HG03565 (cell line): ENCODE measurements around the gene HOXD10.

Experiments used
- ATAC-seq: cut with Tn5 transposase; IDR thresholded peaks from one replicate; pipeline ENCODE4 v1.9.1; 2021; ENCODE audit warnings: mild to moderate bottlenecking, moderate library complexity; ENCODE audit not compliant: unreplicated experiment

The HOXD10 gene

DNA sequence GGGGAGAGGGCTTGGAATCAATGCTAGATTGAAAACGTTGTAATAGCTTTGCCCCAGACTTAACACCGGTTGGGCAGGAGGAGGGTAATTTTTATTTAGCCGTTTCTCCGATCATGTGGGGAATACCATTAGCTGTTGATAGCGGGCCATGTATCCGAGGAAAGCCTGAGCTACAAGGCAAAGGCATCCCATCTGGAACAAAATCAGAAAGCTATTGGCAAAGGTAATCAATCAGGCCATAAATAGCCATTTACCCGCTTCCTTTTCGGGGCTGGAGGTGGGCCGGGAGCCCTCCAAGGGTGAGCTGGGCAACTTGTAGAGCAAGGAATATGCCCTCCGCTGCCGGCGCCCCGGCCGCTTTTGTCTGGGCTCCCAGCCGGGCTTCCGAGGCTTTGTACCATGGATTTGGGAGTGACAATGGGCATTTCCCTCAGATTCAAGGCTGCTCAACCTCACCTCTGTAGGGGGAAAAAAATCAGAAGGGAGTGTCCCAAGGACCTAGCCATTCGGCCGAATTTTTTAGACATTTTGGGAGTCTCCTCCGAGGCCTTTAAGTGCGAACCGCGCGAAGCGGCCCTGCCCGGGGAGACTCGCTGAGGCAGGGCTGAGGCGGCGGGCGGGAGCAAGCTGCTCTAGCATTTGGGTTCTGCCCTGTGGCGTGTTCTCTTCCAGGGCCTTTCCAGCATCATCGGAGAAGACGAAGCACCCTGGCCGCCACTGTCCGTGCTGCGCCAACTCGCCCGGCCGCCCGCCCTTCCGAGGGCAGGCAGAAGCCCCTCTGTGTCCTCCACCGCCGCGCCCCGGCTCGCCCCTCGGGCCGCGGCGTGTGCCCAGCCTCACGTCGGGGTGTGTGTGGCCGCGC lies 4.8 kb downstream of the HOXD10 start:
- ATAC-seq = no peak

DNA sequence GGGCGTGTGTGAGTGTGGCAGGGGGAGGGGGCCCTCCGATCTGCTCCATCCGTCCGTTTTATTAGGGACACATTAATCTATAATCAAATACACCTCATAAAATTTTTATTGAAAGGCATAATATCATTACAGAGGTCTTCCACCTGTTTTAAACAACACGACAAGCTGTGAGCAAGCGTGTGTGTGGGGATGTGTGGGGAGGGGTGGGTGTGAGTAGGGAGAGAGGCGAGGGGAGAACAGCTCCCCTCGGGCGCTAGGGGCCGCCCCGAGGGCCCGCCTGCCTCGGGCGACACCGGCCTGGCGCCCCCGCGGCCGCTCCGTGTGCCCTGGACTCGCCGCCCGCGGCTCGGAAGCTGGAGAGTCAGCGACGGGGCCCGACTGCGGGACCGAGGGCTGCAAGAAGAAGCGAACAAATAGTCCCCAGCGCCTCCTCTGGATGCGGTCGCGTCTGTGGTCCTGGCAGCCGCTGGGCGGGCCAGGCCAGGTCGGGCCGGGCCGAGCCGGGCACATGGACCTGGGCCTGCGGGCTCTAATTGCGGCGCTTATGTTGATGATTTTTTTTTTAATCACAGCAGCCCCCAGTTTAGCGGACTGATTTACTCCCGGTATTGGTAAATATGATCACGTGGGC lies 5.6 kb downstream of the HOXD10 start:
- no peak for ATAC-seq

DNA sequence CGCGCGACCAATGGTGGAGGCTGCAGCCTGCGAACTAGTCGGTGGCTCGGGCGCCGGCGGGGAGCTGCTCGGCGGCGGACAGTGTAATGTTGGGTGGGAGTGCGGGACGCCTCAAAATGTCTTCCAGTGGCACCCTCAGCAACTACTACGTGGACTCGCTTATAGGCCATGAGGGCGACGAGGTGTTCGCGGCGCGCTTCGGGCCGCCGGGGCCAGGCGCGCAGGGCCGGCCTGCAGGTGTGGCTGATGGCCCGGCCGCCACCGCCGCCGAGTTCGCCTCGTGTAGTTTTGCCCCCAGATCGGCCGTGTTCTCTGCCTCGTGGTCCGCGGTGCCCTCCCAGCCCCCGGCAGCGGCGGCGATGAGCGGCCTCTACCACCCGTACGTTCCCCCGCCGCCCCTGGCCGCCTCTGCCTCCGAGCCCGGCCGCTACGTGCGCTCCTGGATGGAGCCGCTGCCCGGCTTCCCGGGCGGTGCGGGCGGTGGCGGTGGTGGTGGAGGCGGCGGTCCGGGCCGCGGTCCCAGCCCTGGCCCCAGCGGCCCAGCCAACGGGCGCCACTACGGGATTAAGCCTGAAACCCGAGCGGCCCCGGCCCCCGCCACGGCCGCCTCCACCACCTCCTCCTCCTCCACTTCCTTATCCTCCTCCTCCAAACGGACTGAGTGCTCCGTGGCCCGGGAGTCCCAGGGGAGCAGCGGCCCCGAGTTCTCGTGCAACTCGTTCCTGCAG lies 6.3 kb downstream of the HOXD10 start, which contains the start of gene HOXD9:
Gene HOXD9, plus strand, starts transcription at position 37 of the 728 bp plus-strand sequence. Its CDS starts 50 bp downstream, at position 87.
- ATAC-seq = no peak

DNA sequence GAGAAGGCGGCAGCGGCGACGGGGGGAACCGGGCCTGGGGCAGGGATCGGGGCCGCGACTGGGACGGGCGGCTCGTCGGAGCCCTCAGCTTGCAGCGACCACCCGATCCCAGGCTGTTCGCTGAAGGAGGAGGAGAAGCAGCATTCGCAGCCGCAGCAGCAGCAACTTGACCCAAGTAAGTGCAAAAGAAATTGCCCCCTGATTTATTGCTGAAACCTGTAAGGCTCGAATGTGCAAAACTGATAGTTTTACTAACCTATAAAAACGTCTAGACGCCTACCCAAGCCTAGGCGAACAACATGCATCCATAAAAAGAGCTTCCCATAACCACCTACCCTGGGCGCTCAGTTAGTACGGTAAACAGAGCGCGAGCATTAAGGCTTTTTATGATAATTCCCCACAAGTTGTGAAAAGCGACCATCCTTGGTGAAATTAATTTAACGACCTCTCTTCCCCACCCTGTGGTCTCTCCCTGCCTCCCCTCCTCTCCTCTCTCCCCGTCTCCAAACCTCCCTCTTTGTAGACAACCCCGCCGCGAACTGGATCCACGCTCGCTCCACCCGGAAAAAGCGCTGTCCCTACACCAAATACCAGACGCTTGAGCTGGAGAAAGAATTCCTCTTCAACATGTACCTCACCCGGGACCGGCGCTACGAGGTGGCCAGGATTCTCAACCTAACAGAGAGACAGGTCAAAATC lies 7.0 kb downstream of the HOXD10 start:
- ATAC-seq = no peak

DNA sequence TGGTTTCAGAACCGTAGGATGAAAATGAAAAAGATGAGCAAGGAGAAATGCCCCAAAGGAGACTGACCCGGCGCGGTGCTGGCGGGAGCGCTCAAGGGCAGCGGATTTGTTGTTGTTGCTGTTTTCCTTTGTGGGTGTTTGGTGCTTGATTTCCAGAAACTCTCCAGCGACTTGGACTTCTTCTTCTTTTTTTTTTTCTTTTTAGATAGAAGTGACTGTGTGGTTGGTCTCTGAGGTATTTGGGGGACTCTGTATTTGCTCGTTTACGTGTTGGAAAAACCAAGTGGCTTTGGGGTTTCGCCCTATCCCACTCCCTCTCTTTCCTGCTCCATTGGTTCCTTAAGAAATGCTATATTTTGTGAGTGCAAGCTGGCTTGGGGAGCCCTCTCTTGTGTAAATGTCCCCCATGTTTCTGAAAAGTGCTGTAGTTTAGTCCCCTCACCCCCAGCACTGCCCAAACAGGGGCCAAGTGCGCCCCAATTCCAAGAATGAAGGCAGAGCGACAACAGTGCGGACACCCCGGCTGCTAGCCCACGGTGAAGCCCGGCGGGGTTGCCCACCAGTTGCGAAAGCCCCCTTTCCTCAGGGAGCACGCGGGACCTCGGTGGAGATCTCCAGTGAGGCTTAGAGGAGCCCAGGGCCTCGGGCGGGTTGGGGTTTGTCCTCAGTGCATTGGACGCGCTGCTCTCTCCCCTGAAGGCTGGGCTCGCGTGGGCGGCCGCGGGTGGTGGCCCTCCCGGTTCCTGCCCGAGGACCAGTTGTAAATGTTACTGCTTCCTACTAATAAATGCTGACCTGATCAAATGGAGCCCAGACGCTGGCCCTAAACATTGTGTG lies 7.8 kb downstream of the HOXD10 start:
- ATAC-seq = no peak

DNA sequence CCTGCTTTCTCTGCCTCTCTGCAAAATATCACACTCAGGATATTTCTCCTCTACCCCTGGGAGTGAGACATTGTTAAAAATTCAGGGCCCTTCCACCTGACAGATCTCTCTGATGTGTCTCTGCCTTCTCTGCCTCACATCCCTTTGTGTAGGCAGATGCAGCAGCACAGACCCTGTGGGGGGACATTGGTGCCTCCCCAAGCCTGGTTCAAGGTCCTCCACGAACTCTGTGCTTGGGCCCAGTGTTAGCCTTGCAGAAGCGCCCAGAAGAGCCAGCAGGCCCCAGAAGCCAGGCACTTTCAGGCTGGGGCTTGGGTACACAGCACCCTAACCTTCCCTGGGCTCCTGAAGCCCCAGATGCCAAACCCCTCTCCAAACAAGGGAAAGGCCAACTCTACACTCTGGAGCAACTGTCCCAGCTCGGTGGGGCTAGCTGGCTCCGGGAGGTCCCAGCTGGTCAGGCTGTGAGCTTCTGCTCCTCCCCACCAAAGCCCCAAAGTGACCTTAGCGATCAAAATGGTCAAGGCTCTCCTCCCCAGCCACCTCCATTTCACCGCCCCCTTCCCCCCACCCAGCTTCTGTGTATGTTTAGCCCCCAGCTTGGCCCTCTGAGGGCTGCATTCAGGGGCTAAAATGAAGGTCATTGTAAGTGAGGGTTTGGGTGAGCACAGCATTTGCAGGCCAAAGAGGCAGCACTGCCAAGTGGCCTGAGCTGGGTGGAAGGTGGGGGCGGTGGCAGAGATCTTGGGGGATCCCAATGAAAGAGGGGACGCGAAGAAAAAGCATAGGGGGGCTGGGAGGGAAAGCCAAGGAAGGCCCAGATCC lies 8.6 kb downstream of the HOXD10 start:
- no peak for ATAC-seq

DNA sequence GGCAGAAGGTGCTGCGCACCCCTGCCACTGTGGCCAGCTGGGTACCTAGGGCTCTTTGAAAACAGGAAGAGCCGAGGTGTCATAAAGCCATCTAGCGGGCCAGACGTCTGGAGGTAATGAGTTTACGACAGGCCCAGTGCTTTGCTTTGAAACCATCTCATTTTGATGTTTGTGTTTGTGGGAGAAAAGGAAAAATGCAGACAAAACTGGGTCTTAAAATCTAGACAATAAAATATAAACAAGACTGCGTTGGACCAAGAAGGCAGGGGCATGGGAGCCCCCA lies 9.1 kb downstream of the HOXD10 start:
- ATAC-seq = no peak

DNA sequence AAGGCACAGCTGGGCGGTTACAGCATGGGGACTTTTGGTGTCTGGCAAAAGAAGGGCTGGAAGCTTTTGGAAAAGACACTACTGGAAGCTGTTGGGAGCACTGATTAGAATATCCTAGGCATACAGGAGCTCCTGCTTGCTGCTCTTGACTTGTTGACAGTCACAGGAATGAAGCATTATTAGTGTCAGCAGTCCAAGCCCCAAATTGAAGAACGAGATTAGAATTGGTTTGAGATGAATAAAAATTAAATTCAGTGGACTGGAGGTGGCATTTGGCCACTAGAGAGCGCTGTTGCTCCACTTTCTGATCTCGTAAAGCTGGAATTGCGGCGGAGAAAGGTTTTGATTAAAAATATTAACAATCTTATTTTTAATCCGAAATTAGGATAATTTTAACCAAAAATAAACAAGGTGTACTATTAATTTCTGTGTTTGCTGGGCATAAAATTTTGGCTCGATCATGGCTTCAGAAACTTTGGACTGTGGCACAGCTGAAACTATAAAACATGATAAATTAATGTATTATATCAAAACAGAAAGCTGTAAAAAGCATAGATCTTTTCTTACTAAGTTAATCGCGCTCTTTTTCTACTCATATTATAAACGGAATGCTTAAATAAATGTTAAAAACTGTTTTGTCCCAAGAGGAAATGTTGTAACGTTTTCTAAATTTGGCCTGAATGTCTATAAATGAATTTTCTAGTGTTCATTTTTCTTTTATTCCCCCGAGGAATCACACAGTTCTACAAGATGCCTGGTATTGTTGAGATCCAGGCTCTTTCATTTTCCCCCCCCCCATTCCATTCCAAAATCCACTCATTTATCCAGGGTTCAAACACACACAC lies 10.6 kb downstream of the HOXD10 start:
- no peak for ATAC-seq

DNA sequence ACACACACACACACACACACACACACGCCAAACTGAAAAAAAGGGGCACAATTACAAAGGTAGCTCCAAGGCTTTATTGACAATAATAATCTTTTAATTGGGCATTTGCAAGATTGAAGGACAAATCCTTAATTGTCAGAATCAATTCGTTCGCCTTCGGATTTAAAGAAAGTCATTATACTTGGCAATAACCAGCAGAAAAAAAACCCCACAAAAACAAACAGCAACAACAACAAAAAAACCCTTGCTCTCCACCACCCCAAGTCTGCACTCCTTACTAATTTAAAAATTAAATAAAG lies 11.1 kb downstream of the HOXD10 start:
- no peak for ATAC-seq

DNA sequence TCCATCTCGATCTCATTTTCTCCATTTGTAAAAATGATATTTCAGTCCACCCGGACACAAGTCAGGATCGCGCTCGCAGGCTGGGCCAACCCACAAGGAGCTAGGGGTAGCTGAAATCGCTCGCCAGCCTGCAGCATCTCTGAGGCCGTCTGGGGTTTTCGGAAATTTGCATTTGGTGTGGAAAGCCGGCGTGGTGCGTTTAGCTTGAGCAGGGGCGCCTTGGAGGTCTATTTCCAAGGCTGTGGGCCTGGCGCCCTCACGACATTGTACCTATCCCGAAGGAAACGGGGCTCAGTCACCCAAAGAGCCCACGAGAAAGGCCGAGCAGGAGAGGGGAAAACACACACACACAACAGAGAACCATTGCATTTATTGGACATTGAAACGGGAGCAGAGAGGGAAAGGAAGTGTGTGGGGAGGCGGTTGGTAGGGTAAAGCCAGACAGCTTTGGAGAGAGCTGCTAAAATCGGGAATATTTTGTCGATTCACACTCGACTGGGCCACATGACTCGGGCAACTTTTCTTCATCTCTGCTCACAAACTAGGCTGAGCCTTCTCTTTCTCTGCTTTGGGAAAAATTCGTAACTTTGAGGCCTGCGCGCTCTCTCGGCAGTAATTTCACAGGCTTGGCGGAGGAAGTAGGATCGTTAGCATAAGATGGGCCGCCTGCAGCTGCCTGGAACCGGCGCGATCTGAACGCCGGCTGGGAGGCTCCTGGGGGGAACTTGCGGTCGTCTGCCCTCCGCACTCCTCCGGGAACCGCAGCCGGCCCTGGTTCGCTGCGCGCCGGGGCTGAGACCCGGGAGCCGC lies 11.8 kb downstream of the HOXD10 start:
- no peak for ATAC-seq

DNA sequence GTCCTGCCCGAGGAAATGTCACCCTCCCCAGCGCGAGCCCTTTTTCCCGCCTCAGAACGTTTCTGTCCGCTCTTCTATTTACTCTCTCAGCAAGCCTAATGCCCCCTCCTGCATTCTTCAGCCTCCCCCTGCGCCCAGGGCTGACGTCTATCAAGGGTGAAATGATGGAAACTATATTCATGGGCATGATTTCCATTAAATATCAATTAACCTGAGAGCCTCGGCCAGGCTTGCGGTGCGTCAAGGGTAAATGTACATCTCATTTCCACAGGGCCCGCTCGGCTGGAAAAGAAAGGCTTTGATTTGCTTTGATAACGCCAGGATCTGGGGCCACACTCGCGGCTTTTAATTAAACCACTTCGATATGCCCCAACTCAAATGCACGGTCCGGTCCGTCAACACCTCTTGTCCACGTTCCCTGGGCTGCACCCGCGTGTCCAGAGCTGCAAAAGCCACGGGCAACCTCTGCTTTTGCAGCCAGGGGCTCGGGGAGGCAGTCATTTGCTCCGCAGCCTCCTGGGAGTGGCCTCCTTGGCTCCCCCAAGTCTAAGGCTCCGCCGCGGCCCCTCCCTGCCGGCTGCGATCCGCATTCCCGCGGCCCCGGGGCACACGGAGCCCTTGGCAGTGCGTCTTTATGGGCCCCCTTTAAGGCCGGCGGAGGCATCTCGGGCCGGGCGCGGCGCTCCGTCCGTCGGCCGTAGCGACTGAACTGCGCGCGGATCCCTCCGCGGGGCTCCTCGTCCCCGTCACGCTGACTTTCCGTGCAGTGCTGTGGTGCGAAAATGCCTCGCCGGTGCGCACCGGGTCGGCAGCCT lies 12.6 kb downstream of the HOXD10 start, which contains the start of gene HOXD8:
Gene HOXD8, plus strand, starts transcription at position 724 of the 815 bp plus-strand sequence. CDS start 662 bp downstream, outside the sequence.
- no peak for ATAC-seq

DNA sequence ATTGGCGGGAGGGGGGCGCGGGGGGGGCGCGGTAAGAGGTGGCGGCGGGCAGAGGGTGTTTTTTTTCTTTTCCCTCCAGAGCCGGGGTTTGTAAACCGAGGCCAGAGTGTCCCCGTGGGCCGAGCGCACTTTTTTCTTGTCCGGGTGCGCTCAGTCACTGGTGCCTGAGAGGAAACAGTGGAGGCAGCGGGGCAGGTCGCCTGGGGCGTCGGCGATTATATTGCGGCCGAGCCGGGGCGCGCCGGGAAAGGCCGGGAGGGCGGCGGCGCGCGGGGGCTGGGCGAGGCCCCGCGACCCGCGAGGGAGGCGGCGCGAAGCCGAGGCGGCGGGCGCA lies 13.2 kb downstream of the HOXD10 start:
- ATAC-seq = no peak

DNA sequence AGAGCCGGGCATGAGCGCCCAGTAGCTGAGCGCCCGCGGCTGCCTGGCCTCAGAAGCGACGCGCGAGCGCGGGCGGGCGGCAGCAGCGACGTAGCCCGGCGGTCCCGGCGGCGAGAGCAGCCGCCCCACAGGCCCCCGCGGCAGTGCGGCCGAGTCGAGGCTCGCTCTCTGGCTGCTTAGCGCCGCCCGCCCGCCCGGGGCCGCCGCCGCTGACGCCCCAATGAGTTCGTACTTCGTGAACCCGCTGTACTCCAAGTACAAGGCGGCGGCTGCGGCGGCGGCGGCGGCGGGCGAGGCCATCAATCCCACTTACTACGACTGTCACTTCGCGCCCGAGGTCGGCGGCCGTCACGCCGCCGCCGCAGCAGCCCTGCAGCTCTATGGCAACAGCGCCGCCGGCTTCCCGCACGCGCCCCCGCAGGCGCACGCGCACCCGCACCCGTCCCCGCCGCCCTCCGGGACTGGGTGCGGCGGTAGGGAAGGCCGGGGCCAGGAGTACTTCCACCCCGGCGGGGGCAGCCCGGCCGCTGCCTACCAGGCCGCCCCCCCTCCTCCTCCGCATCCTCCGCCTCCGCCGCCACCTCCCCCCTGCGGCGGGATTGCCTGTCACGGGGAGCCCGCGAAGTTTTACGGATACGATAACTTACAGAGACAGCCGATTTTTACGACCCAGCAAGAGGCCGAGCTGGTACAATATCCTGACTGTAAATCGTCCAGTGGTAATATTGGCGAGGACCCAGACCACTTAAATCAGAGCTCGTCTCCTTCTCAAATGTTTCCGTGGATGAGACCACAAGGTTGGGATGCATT lies 13.8 kb downstream of the HOXD10 start:
- ATAC-seq = no peak

DNA sequence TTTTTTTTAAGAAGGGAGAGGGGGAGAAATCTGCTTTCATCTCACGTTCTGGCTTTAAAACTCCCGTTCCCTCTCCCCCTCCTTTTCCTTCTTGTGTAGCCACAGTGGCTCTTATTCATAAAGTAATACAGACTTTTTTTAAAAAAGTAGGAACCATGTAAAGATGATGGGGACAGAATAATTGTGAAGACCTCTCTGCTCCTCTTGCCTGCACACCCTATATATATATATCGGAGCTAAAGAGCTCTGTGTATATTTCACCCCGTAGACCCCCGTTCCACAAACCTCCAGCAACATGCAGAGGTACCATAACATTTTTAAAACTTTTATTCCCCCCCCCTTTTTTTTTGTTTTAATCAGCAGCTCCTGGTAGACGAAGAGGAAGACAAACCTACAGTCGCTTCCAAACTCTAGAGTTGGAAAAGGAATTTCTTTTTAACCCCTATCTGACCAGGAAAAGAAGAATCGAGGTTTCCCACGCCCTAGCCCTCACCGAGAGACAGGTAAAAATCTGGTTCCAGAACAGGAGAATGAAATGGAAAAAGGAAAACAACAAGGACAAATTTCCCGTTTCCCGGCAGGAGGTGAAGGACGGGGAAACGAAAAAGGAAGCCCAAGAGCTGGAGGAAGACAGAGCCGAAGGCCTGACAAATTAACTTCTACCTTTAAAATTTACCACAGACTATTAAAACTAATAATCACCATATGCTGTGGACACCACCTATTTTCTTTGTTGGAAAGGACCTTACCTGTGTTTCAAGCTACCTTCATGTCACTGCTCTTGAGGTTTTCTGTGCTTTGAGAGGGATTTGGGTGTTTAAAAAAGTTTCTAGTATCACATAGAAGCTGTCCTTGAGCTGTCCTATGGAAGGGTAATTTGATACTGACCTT lies 14.6 kb downstream of the HOXD10 start:
- no peak for ATAC-seq

DNA sequence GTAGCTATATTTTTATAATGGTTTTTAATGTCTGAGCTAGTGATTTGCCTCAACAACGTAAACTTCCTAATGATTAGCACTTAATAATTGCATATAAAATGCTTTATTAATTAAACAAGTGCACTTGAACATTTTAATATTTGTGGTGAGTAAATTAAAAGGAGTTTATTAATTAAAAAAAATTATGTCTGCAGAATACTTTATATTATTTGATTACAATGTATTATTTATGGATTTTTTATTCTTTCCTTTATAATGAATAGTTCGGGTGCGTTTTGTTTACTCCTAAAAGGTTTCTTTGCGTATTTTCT lies 15.2 kb downstream of the HOXD10 start:
- no peak for ATAC-seq
